ENCODE measurements around the gene NGEF.

DNA sequence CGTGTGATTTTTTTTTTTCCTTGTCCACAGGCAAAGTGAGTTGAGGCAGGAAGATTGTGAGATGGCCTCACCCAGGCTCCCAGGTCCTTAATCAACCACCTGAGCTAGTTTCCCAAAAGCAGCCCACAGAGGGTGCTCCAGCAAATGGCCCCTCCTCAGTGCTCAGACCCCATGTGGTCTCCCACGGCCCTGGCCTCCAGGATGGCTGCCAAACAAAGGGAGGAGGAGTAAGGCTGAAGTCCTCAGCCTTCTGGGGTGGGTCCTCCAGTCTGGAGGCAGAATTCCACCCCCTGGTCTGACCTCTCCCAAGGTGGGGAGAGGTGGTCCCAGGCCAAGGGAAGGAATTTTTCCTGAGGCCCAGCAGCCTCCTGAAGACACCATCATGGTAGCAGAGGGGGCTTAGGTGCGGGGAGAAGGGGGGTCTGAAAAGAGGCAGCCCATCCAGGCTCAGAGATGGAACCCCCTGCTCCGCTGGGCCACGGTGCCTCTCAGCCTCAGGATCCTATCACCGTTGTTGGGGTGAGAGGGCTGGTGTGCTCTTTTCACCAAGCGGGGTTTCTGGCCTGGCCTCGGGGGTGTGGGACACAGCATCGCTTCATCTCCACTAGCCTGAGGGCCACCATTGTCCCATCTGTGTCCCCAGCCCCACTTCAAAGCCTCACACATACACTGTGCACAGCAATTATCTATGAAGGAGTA is 2.3 kb downstream of the NGEF start:
- TF ChIP-seq, protein P1, sequence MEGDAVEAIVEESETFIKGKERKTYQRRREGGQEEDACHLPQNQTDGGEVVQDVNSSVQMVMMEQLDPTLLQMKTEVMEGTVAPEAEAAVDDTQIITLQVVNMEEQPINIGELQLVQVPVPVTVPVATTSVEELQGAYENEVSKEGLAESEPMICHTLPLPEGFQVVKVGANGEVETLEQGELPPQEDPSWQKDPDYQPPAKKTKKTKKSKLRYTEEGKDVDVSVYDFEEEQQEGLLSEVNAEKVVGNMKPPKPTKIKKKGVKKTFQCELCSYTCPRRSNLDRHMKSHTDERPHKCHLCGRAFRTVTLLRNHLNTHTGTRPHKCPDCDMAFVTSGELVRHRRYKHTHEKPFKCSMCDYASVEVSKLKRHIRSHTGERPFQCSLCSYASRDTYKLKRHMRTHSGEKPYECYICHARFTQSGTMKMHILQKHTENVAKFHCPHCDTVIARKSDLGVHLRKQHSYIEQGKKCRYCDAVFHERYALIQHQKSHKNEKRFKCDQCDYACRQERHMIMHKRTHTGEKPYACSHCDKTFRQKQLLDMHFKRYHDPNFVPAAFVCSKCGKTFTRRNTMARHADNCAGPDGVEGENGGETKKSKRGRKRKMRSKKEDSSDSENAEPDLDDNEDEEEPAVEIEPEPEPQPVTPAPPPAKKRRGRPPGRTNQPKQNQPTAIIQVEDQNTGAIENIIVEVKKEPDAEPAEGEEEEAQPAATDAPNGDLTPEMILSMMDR (IDR thresholded peaks at IDR 0.05): no peak
- no peak for TF ChIP-seq POLR2A (IDR thresholded peaks at IDR 0.05)
